GM23338 (cell line): Measurements from ENCODE around the gene COL1A2. TPM values are rescaled to one million over a fixed set of nuclear protein-coding genes. Genes with fewer than 3 reads are reported as not detected.

ENCODE experiments used
- ATAC-seq: fragments of 200-7000 bp; cut with Tn5 transposase; 3 replicates; pipeline ENCODE4 v1.9.1; 2020
- DNase-seq: peaks from one replicate; pipeline ENCODE4 v3.0.0-alpha.2; 2015; ENCODE audit warnings: low spot score
- H2AFZ ChIP-seq: fragments of 200-600 bp; sonication (generic); 2 replicates; pipeline ENCODE4 v1.8.0; 2016; ENCODE audit warnings: antibody characterized with exemption, mild to moderate bottlenecking, moderate library complexity
- H3F3A ChIP-seq: fragments of 200-600 bp; sonication (generic); replicated peaks from 2 replicates; pipeline ENCODE4 v1.8.0; 2017; ENCODE audit warnings: antibody characterized with exemption, mixed run types, low read depth
- H3K27ac ChIP-seq: fragments of 200-600 bp; sonication (generic); 2 replicates; pipeline ENCODE4 v1.6.1; 2016; ENCODE audit warnings: low read depth
- H3K27me3 ChIP-seq: fragments of 200-600 bp; sonication (generic); 2 replicates; pipeline ENCODE4 v1.8.0; 2016; ENCODE audit warnings: mild to moderate bottlenecking, mixed run types, moderate library complexity; ENCODE audit not compliant: insufficient read depth
- H3K36me3 ChIP-seq: fragments of 200-600 bp; sonication (generic); 2 replicates; pipeline ENCODE4 v1.8.0; 2016; ENCODE audit warnings: mild to moderate bottlenecking; ENCODE audit not compliant: insufficient read depth
- H3K4me1 ChIP-seq: fragments of 200-600 bp; sonication (generic); 2 replicates; pipeline ENCODE4 v1.8.0; 2016; ENCODE audit warnings: mild to moderate bottlenecking, moderate library complexity; ENCODE audit not compliant: insufficient read depth
- H3K4me2 ChIP-seq: fragments of 200-600 bp; sonication (generic); 2 replicates; pipeline ENCODE4 v1.7.1; 2017; ENCODE audit warnings: mixed run types
- H3K4me3 ChIP-seq: fragments of 200-600 bp; sonication (generic); 2 replicates; pipeline ENCODE4 v1.6.1; 2016; ENCODE audit warnings: mixed run types
- H3K79me2 ChIP-seq: fragments of 200-600 bp; sonication (generic); replicated peaks from 2 replicates; pipeline ENCODE4 v1.8.0; 2017; ENCODE audit warnings: mild to moderate bottlenecking; ENCODE audit not compliant: insufficient read depth
- H3K9me2 ChIP-seq: fragments of 200-600 bp; sonication (generic); 2 replicates; pipeline ENCODE4 v1.8.0; 2017; ENCODE audit not compliant: insufficient read depth
- H4K20me1 ChIP-seq: fragments of 200-600 bp; sonication (generic); replicated peaks from 2 replicates; pipeline ENCODE4 v1.8.0; 2017; ENCODE audit warnings: mild to moderate bottlenecking; ENCODE audit not compliant: insufficient read depth
- H3K27ac Mint-ChIP-seq: 2 replicates; pipeline ENCODE4 v1.8.0; 2020; ENCODE audit warnings: inconsistent platforms, mild to moderate bottlenecking, moderate library complexity, mixed read lengths
- H3K27me3 Mint-ChIP-seq: 3 replicates; pipeline ENCODE4 v1.8.0; 2022; ENCODE audit warnings: low read depth, mild to moderate bottlenecking, moderate library complexity, mixed read lengths, inconsistent platforms; ENCODE audit not compliant: insufficient read depth, poor library complexity
- H3K36me3 Mint-ChIP-seq: 3 replicates; pipeline ENCODE4 v1.8.0; 2021; ENCODE audit warnings: low read depth, mild to moderate bottlenecking, inconsistent platforms, moderate library complexity, mixed read lengths
- H3K4me1 Mint-ChIP-seq: 3 replicates; pipeline ENCODE4 v1.8.0; 2020; ENCODE audit warnings: mild to moderate bottlenecking, inconsistent platforms, mixed read lengths
- H3K4me3 Mint-ChIP-seq: 3 replicates; pipeline ENCODE4 v1.8.0; 2021; ENCODE audit warnings: moderate library complexity, mild to moderate bottlenecking, inconsistent platforms, mixed read lengths
- H3K9me3 Mint-ChIP-seq: 3 replicates; pipeline ENCODE4 v1.8.0; 2020; ENCODE audit warnings: moderate library complexity, mild to moderate bottlenecking, inconsistent platforms, mixed read lengths
- JUNB ChIP-seq: IDR thresholded peaks from one replicate; pipeline ENCODE4 v1.6.1; 2016; ENCODE audit warnings: antibody characterized with exemption; ENCODE audit not compliant: unreplicated experiment
- STAT1 ChIP-seq: IDR thresholded peaks from one replicate; pipeline ENCODE4 v1.6.1; 2016; ENCODE audit warnings: antibody characterized with exemption; ENCODE audit not compliant: unreplicated experiment
- ZNF462 ChIP-seq: fragments of 250-450 bp; sonication (Bioruptor Pico); IDR thresholded peaks from 2 replicates; pipeline ENCODE4 v1.5.0; 2020; ENCODE audit warnings: mild to moderate bottlenecking, moderate library complexity
- polyA plus RNA-seq: library from polyadenylated mRNA; unstranded; fragments of >200 nt; fragmentation: Nextera tagmentation; extraction: Ambion mirVana; gene quantifications from 2 replicates; pipeline ENCODE4 v1.2.1, GENCODE V29; 2016
- total RNA-seq: library from RNA; depleted of rRNA; stranded (reverse); fragments of >200 nt; shearing (Covaris generic); gene quantifications from 2 replicates; pipeline ENCODE4 v1.2.3, GENCODE V29; 2014

COL1A2 gene
- total and polyA plus RNA-seq, 2 experiments from 2014 or later, result 32.0 to 67.0 TPM

GRCh38 chr7:94445696-94446194 is 51.0 kb downstream of the COL1A2 start (continued):
- TF ChIP-seq STAT1 (no peak), JUNB (no peak), ZNF462 (no peak)

DNA sequence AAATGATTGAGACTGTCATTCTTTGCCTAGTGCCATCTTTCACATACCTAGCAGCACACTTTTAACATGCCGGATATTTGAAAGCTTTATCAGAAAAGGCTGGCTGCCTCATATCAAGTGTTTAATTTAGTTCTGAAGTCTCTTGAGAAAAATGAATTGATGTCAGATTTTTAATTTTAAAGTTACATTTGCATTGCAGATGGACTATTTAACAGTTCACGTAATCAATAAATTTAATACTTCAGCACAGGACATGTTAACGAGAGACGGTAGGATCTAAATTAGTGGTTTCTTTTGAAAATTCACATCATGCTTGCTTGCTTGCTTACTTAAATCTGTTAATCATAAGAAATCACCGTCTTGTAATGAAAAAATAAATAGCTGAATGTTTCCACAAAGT is 51.6 kb downstream of the COL1A2 start:
- no peak for TF ChIP-seq ZNF462
- ATAC-seq (no peak), DNase-seq (no peak)
- no peaks in the 10 kb centered on the region for H3K36me3 ChIP-seq
- no peaks in the 10 kb centered on the region for H3K4me1 ChIP-seq
- H3K4me3 ChIP-seq, result no peak overlapping the region
- no peaks in the 10 kb centered on the region for H3K27me3 ChIP-seq
- H3K4me2 ChIP-seq, result no peak overlapping the region
- Mint-ChIP-seq H3K36me3 (no peaks in the 10 kb centered on the region), H3K27ac (no peak overlapping the region), H3K4me1 (peaks cover 3% of the 10 kb centered on the region; the same call in 1 of the 3 replicates), H3K4me3 (no peak overlapping the region), H3K27me3 (no peaks in the 10 kb centered on the region), H3K9me3 (no peaks in the 10 kb centered on the region)
- H3K79me2 ChIP-seq, result no peaks in the 10 kb centered on the region
- H3K9me2 ChIP-seq, result no peaks in the 10 kb centered on the region
- no peaks in the 10 kb centered on the region for H4K20me1 ChIP-seq
- no peak overlapping the region for H2AFZ ChIP-seq
- H3K27ac ChIP-seq, result no peak overlapping the region
- no peaks in the 10 kb centered on the region for H3F3A ChIP-seq
